ENCODE results near the gene NAB1. TPM values are rescaled to one million over a fixed set of nuclear protein-coding genes. Genes with fewer than 3 reads are reported as not detected.

Gene NAB1
- total and polyA plus RNA-seq, 2 donors (not counting 3 experiments of a cell fraction or from before 2014, with no cell fraction given) = 7.5 to 36.1 TPM

DNA sequence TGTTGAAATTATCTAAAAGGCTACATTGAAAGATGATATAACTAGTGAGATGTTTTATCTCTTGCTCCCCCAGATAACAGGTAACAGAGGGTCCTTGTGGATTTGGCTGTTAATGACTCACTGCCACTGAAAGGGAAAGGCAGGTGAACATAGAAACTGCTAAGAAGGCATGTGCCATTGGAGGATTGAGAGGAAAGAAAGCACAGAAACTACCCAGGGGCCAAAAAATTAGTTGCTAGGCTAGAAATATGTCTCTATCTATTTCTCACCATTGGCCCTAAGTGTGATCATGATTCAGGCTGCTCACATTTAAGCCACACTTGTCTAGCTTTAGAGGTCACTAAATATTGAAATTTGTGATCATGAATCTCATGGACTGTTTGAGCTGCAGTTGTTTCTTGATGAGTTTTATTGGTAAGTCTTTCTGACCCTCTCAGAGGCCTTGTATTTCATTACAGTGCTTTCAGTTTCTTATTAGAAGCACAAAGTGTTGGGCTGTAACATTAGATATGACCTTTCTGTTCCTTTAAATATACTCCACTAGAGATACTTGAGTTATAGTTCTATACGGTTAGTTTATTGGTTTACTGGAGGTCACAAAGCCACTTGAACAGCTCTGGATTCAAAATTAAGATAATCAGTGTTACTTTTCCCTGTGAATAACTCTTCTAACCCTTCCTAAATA lies 26.2 kb downstream of the NAB1 start:
- peaks cover 17% of the 10 kb centered on the region for H3K4me1 ChIP-seq (ENCODE audit: control insufficient read depth, extremely low read depth, insufficient read depth, low read length)
- POLR2A ChIA-PET = no interaction called here
- no peak overlapping the region for H2AFZ ChIP-seq (ENCODE audit: low read depth, low read length)
- CTCF ChIA-PET = no interaction called here
- no peaks in the 10 kb centered on the region for H4K20me1 ChIP-seq (replicated peaks; ENCODE audit: control insufficient read depth, extremely low read depth, insufficient read depth, low read length)
- no TSS peak for BruUV-seq (replicated peaks)
- peaks cover 2 to 9% of the 10 kb centered on the region in 2 experiments for H3K36me3 ChIP-seq (ENCODE audit: control insufficient read depth in 2 of 2, extremely low read depth in 1 of 2, insufficient read depth in 2 of 2, low read length in 2 of 2)
- FAIRE-seq (no peak), DNase-seq (ENCODE audit: low read depth, low spot score) (no peak)
- no peaks in the 10 kb centered on the region for H3K9me3 ChIP-seq (replicated peaks; ENCODE audit: control insufficient read depth, insufficient read depth, low read length)
- no peak overlapping the region for H3K27ac ChIP-seq (ENCODE audit: insufficient read depth, low read depth, low read length)
- no peak overlapping the region for H3K4me2 ChIP-seq (ENCODE audit: insufficient read depth, low read length)
- H3K27me3 ChIP-seq (ENCODE audit: control insufficient read depth in 2 of 2, insufficient read depth in 2 of 2, low read length in 2 of 2) = no peaks in the 10 kb centered on the region
- intact Hi-C loops (cut with micrococcal nuclease) = no loop called here
- no peak overlapping the region for H3K9ac ChIP-seq (replicated peaks; ENCODE audit: extremely low read depth, insufficient read depth, low read length)
- dilution Hi-C loops (cut with MboI; ENCODE audit: extremely low pct_ligation_motif_present, low sequenced_read_pairs) = no loop called here
- TF ChIP-seq POLR2AphosphoS5 (IDR thresholded peaks at IDR 0.05; ENCODE audit: insufficient read depth, low read depth, low read length) = no peak
- TF ChIP-seq, protein P1, sequence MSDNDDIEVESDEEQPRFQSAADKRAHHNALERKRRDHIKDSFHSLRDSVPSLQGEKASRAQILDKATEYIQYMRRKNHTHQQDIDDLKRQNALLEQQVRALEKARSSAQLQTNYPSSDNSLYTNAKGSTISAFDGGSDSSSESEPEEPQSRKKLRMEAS (IDR thresholded peaks at IDR 0.05; ENCODE audit: insufficient read depth, insufficient read length) = no peak
- TF ChIP-seq, protein P2, sequence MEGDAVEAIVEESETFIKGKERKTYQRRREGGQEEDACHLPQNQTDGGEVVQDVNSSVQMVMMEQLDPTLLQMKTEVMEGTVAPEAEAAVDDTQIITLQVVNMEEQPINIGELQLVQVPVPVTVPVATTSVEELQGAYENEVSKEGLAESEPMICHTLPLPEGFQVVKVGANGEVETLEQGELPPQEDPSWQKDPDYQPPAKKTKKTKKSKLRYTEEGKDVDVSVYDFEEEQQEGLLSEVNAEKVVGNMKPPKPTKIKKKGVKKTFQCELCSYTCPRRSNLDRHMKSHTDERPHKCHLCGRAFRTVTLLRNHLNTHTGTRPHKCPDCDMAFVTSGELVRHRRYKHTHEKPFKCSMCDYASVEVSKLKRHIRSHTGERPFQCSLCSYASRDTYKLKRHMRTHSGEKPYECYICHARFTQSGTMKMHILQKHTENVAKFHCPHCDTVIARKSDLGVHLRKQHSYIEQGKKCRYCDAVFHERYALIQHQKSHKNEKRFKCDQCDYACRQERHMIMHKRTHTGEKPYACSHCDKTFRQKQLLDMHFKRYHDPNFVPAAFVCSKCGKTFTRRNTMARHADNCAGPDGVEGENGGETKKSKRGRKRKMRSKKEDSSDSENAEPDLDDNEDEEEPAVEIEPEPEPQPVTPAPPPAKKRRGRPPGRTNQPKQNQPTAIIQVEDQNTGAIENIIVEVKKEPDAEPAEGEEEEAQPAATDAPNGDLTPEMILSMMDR (IDR thresholded peaks at IDR 0.05; ENCODE audit: extremely low read depth in 1 of 2, insufficient read depth in 1 of 2, low read depth in 1 of 2, low read length in 2 of 2) = no peak
- H3K4me3 ChIP-seq (replicated peaks in 1 of 3; ENCODE audit: insufficient read depth in 1 of 3, low read depth in 1 of 3, low read length in 3 of 3) = no peak overlapping the region
- H3K9me1 ChIP-seq (replicated peaks; ENCODE audit: control insufficient read depth, extremely low read depth, insufficient read depth, low read length) = no peaks in the 10 kb centered on the region
- peaks cover 2% of the 10 kb centered on the region for H3K79me2 ChIP-seq (ENCODE audit: control insufficient read depth, insufficient read depth, low read length)

DNA sequence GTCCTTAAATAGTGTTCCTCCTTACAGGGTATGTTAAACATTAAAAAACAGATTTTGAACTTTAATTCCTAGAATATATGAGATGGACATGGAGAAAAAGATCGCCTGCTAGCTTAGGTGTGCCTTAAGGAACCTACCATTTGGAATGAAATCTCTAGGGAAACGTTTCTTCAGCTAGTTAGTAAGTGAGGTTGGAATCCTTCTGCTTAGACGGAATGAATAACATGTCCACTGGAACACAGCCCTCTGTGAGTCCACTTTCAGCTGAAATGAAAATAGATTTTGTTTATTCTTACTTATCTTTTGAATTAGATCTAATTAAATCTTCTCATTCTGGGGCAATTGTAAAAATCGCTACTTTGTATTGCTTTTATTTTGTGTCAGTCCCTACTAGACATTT lies 28.4 kb downstream of the NAB1 start:
- Histone ChIP-seq H3K9ac (replicated peaks; ENCODE audit: extremely low read depth, insufficient read depth, low read length) (no peak overlapping the region), H3K4me2 (ENCODE audit: insufficient read depth, low read length) (no peak overlapping the region), H2AFZ (ENCODE audit: low read depth, low read length) (no peak overlapping the region), H3K36me3 (ENCODE audit: control insufficient read depth in 2 of 2, extremely low read depth in 1 of 2, insufficient read depth in 2 of 2, low read length in 2 of 2) (peaks cover 0 to 9% of the 10 kb centered on the region in 2 experiments), H3K4me3 (replicated peaks in 1 of 3; ENCODE audit: insufficient read depth in 1 of 3, low read depth in 1 of 3, low read length in 3 of 3) (no peak overlapping the region), H3K9me3 (replicated peaks; ENCODE audit: control insufficient read depth, insufficient read depth, low read length) (no peaks in the 10 kb centered on the region), H3K27ac (ENCODE audit: insufficient read depth, low read depth, low read length) (no peak overlapping the region), H3K4me1 (ENCODE audit: control insufficient read depth, extremely low read depth, insufficient read depth, low read length) (peaks cover 27% of the 10 kb centered on the region), H3K27me3 (ENCODE audit: control insufficient read depth in 2 of 2, insufficient read depth in 2 of 2, low read length in 2 of 2) (no peaks in the 10 kb centered on the region), H4K20me1 (replicated peaks; ENCODE audit: control insufficient read depth, extremely low read depth, insufficient read depth, low read length) (no peaks in the 10 kb centered on the region), H3K9me1 (replicated peaks; ENCODE audit: control insufficient read depth, extremely low read depth, insufficient read depth, low read length) (no peaks in the 10 kb centered on the region), H3K79me2 (ENCODE audit: control insufficient read depth, insufficient read depth, low read length) (peaks cover 2% of the 10 kb centered on the region)
- ChIA-PET CTCF (interaction anchor here (0.9 to 1.5 kb wide), 2 partner anchors 24 to 27 kb away, joined by 3 to 4 read pairs; no protein-coding TSS in a partner anchor), POLR2A (no interaction called here)
- TF ChIP-seq, protein P2 (IDR thresholded peaks at IDR 0.05; ENCODE audit: extremely low read depth in 1 of 2, insufficient read depth in 1 of 2, low read depth in 1 of 2, low read length in 2 of 2) = no peak
- TF ChIP-seq POLR2AphosphoS5 (IDR thresholded peaks at IDR 0.05; ENCODE audit: insufficient read depth, low read depth, low read length) (no peak), POLR2A (IDR thresholded peaks at IDR 0.05; ENCODE audit: low read depth, low read length) (no peak), FOS (IDR thresholded peaks at IDR 0.05; ENCODE audit: borderline replicate concordance, insufficient read depth, low read length) (no peak), GATA2 (IDR thresholded peaks at IDR 0.05; ENCODE audit: insufficient read depth, insufficient read length, low read depth, low read length) (no peak), MYC (IDR thresholded peaks at IDR 0.05; ENCODE audit: low read depth, low read length) (no peak), EZH2 (IDR thresholded peaks at IDR 0.05; ENCODE audit: borderline replicate concordance, low read depth, low read length, severe bottlenecking) (no peak), JUN (IDR thresholded peaks at IDR 0.05; ENCODE audit: borderline replicate concordance, insufficient read depth, insufficient read length, low read depth) (no peak)
- TF ChIP-seq, protein P1 (IDR thresholded peaks at IDR 0.05; ENCODE audit: insufficient read depth, insufficient read length) = no peak
- dilution Hi-C loops (cut with MboI; ENCODE audit: extremely low pct_ligation_motif_present, low sequenced_read_pairs) = no loop called here
- intact Hi-C loops (cut with micrococcal nuclease) = no loop called here
- FAIRE-seq (no peak), DNase-seq (ENCODE audit: low read depth, low spot score) (no peak)
- no TSS peak for BruUV-seq (replicated peaks)

All from endothelial cell of umbilical vein (primary cell).